ENCODE measurements around the gene C1orf21.
"Not testable (repeated sequence)": the region's sequence is repeated elsewhere in the genome, so short reads cannot be mapped to it uniquely, and the experiment has no call there.

The C1orf21 gene

DNA sequence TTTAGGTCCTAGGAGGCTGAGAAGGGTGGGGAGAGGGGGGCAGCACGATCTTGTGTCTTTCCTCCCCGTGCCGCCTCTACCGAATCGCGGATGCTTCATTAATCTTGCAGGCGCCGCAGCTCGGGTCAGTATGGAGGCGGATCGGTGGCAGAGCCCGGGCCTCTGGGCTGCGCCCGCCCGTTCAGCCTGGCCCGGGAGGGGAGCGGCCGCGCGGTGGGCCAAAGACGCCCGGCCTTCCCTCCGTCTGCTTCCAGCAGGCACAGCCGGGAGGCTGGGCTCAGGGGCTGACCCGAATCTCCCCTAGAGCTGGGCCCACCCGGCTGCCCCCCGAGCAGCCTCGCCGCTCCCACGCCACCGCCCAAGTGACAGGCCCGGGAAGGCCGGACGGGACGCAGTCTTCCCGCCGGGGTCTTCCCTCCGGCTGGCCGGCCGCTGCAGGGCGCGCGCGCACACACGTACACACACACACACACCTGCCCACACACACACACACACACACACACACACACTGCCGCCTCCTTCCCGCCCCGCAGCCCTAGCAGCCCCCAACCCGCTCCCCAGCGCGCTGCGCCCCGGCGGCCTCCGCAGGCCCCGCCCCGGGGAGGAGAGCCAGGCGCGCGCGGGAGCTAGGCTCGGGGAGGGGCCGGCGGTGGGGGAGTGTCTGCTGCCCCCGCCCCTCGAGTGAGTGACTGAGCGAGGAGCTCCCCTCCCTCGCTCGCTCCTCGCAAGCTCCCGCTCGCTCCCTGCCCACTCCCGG lies at the start of gene C1orf21:
TSS of gene C1orf21 (plus strand) at position 718 of the 757 bp plus-strand sequence. CDS start 90,481 bp downstream, outside the sequence.
- peak; percentile 46 to 51 for DNase-seq (ENCODE audit: low read depth in 2 of 2)

DNA sequence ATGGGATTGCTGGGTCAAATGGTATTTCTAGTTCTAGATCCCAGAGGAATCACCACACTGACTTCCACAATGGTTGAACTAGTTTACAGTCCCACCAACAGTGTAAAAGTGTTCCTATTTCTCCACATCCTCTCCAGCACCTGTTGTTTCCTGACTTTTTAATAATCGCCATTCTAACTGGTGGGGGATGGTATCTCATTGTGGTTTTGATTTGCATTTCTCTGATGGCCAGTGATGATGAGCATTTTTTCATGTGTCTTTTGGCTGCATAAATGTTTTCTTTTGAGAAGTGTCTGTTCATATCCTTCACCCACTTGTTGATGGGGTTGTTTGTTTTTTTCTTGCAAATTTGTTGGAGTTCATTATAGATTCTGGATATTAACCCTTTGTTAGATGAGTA lies 49.0 kb upstream of the C1orf21 start:
- not testable (repeated sequence) for DNase-seq (ENCODE audit: low read depth in 2 of 2)

GRCh38 chr1:184340984-184341383 lies 45.8 kb upstream of the C1orf21 start:
- no peak for DNase-seq (ENCODE audit: low read depth in 2 of 2)

DNA sequence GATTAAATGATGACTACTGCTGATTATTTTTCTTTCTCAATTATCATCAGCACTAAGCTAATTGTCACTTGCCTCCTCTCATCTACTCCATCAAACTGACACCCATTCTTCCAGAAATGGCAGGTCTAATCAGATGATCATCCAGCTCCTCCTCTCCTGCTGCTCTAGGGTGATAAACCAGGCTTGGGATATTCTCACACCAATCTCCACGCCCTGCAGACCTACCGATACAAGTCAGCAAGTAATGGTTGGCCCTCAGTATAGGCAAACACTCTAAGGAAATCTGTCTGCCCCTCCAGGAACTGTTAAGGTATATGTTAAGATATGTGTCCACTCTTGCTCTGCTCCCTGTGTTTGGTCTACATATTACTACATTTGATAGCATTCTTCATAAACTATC lies 36.3 kb upstream of the C1orf21 start:
- no peak for DNase-seq (ENCODE audit: low read depth in 2 of 2)

DNA sequence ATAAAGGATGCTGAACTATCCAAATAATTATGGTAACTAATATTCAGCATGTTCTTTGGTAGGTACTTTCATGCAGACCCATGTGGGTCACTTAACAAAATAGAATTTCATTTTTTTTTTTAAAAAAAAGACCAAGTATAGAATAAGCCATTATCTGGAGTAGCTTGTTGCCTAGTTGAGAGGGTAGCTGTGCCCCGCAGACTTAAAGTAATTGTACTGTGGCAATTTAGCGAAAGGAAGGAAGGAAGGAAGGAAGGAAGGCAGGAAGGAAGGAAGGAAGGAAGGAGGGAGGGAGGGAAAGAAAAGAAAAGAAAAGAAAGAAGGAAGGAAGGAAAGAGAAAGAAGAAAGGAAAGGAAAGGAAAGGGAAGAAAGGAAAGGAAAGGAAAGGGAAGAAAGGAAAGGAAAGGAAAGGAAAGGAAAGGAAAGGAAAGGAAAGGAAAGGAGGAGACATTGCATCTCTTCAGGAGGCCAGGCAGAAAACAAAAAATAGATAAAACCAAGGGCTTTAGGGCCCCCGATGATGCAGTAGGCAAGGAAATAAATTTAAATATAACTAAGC lies 35.3 kb upstream of the C1orf21 start:
- no peak for DNase-seq (ENCODE audit: low read depth in 2 of 2)

- DNase-seq (ENCODE audit: low read depth in 2 of 2): no peak
These were observed 34.1 kb upstream of the C1orf21 start for GRCh38 chr1:184352776-184353175.

DNA sequence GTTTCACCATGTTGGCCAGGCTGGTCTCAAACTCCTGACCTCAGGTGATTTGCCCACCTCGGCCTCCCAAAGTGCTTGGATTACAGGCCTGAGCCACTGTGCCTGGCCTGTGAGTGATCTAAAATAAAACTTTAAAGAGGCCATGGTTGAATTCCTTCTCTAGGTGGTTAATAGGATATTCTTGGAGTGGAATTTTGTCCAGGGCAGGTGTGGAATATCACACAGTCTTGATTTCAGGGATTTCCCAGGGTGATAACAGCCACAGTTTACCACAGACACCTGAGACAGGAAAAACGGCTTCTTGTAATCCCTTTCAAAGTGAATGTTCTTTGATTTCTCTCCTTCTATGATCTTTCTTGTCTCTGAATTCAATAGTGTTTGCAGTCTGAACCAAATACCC lies 32.1 kb upstream of the C1orf21 start:
- no peak for DNase-seq (ENCODE audit: low read depth in 2 of 2)

- DNase-seq (ENCODE audit: low read depth in 2 of 2): no peak
These were observed 29.9 kb upstream of the C1orf21 start for GRCh38 chr1:184356891-184357290.

DNA sequence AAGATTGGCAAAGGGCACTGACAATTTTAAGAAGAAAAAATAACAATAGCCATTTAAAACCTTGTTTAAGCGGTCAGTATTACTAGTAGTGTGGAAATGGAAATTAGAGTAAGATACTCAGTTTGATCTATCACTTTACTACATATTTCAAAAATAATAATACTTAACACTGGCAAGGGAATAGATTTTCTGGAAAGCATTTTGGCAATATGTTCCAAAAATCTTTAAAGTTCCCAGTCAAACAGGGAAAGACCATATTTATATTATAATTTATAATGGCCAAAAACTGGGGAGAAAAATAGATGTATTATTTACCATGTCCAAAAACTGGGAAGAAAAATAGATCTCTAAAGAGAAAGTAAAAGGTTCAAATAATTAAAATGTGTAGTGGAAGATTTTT lies 28.6 kb upstream of the C1orf21 start:
- DNase-seq (ENCODE audit: low read depth in 2 of 2): no peak

GRCh38 chr1:184359909-184360308 lies 26.9 kb upstream of the C1orf21 start:
- DNase-seq (ENCODE audit: low read depth in 2 of 2): no peak

- no peak for DNase-seq (ENCODE audit: low read depth in 2 of 2)
These were observed 24.0 kb upstream of the C1orf21 start for GRCh38 chr1:184362876-184363275.

- DNase-seq (ENCODE audit: low read depth in 2 of 2): no peak
These were observed 21.1 kb upstream of the C1orf21 start for GRCh38 chr1:184365699-184366098.

DNA sequence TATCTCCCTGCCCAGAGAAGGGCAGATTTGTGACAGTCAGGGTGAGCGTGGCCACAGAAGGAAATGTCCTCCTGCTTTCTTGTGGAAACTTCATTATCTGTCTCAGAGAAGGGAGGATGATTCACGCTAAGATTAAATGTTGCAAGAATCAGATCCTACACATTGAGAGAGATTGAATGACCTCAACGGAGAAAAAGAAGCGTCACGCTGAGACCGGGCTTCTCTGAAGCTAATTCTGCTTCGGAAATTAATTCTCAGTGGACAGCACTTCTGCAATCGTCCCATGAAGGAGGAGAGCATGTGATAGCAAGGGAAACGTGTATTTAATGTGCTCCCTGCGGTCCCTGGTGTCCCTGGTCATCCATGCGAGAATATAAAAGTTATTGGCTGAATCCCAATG lies 19.8 kb upstream of the C1orf21 start:
- no peak for DNase-seq (ENCODE audit: low read depth in 2 of 2)

DNA sequence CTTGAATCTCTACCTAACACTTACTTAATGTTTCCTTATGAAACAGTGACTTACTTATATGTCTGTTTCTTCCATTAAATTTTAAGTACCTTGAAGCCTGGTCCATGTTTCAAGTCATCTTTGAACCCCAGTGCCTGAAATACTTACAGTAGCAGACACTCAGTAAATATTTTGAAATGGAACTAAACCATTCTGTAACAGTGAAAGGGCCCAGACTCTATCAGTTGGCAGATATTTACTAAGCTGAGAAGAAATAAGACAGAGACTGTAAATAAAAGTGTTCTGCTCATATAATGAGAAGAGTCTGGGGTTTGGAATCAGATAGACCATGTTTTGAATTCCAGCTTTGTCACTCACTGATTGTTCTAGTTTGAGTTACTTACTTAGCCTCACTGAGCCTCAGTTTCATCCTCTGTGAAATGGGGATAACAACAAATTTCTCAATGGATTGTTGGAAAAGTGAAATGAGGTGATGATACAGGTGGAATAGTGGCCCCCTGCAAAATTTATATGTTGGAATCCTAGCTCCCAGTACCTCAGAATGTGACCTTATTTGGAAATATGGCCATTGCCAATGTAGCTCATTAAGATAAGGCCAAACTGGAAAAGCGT lies 19.3 kb upstream of the C1orf21 start:
- no peak for DNase-seq (ENCODE audit: low read depth in 2 of 2)

GRCh38 chr1:184368354-184368753 lies 18.5 kb upstream of the C1orf21 start:
- no peak for DNase-seq (ENCODE audit: low read depth in 2 of 2)

- DNase-seq (ENCODE audit: low read depth in 2 of 2): no peak
These were observed 16.0 kb upstream of the C1orf21 start for GRCh38 chr1:184370850-184371249.

DNA sequence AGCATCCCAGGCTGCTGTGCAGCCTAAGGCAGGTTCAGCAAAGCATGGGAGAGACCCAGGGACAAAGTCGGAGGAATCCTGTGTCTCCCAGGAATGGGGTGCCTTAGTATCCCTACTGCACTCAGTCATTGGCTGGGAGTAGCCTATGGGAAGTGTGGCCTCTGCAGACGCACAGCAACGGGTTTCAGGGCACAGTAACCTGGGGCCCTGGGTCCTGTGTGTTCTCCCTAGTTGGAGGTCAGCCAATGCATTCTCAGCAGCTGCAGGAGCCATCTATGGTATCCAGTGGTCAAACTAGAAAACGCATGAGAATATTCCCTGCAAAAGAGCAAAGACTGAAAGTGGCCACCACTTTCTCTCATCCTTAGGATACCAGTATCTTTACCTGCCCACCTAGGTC lies 13.7 kb upstream of the C1orf21 start:
- no peak for DNase-seq (ENCODE audit: low read depth in 2 of 2)

- DNase-seq (ENCODE audit: low read depth in 2 of 2): no peak
These were observed 10.5 kb upstream of the C1orf21 start for GRCh38 chr1:184376369-184376768.

DNA sequence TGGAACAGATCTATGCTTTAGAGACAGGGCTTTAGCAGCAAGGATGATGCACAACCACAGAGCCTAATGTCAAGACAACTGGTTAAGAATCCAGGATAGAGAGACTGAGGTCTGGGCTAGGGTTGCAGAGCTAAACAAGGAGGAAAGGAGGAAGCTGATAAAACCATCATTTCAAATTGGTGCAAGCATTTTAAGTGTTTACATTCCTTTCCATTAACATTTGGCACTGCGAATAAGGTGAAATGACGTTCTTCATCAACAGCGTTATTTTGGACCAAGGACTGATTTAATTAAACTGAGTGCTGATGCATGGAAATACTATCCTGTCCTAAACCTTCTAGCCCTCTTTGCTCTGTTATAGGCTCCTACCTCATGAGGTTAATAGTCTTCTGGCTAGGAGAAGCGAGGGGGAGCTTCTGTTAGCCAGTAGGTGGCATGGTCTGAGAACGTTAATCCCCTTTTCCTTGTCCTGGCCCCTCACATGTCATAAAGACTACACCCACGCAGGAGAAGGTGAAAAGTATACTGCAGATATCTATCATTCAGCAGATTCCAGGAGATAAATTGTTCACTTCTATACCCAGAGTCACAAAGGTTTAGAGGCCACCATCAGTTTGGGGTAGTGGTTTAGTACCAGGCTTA lies 7.6 kb upstream of the C1orf21 start:
- DNase-seq (ENCODE audit: low read depth in 2 of 2): no peak

DNA sequence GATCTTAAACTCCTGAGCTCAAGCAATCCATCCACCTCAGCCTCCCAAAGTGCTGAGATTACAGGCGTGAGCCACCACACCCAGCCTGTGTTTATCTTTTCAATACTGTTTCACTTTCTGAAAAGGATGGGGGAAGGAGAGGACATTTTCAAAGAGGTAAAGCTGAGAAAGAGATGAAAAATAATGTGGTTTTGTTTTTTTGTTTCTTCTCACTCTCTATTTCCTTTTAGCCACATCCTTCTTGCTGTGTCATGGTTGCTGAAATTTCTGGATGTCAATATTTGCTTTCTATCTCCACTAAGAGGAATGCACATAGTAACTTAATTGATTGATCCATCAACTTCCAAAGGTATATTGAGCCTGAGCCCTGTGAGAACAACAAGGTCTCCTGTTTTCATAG lies 6.4 kb upstream of the C1orf21 start:
- DNase-seq (ENCODE audit: low read depth in 2 of 2): no peak

- no peak for DNase-seq (ENCODE audit: low read depth in 2 of 2)
These were observed 3.0 kb upstream of the C1orf21 start for GRCh38 chr1:184383772-184384323.

- no peak for DNase-seq (ENCODE audit: low read depth in 2 of 2)
These were observed 941 bp upstream of the C1orf21 start for GRCh38 chr1:184385865-184386311.

Measured in stimulated activated CD8-positive, alpha-beta memory T cell treated with anti-CD3 and anti-CD28 coated beads, Interleukin-2, amount 100 ng/mL, for 1 hour (primary cell).